Gastroesophageal sphincter (tissue), 4 donors: ENCODE results near the gene ZFHX3. TPM values are rescaled to one million over a fixed set of nuclear protein-coding genes. Genes with fewer than 3 reads are reported as not detected.
"Not testable (repeated sequence)": the region's sequence is repeated elsewhere in the genome, so short reads cannot be mapped to it uniquely, and the experiment has no call there.

Experiments used
- ATAC-seq: fragments of 150-250 bp; one replicate; pipeline ENCODE4 v1.9.1; 2016; ENCODE audit warnings: mild to moderate bottlenecking, moderate library complexity
- H3K27ac ChIP-seq, 4 donors: fragments of 200-600 bp; sonication (generic) in 3 of 4; 1 replicate in 3 of 4; 2 replicates in 1 of 4; pipeline ENCODE4 v1.5.1; 2016 to 2019
- H3K27me3 ChIP-seq: fragments of 200-600 bp; sonication (generic); one replicate; pipeline ENCODE4 v1.5.1; 2019
- H3K36me3 ChIP-seq, 2 donors: fragments of 200-600 bp; sonication (generic); one replicate each; pipeline ENCODE4 v1.5.1; 2019; ENCODE audit warnings: control low read depth in 1 of 2
- H3K4me1 ChIP-seq, 3 donors: fragments of 200-600 bp; sonication (generic); 1 replicate in 2 of 3; 2 replicates in 1 of 3; pipeline ENCODE4 v1.5.1; 2016 to 2019; ENCODE audit warnings: control low read depth in 2 of 3
- H3K4me3 ChIP-seq, 2 donors: fragments of 200-600 bp; sonication (generic); one replicate each; pipeline ENCODE4 v1.5.1; 2019; ENCODE audit warnings: mild to moderate bottlenecking in 1 of 2, moderate library complexity in 1 of 2
- H3K9me3 ChIP-seq, 3 donors: fragments of 200-600 bp; sonication (generic); one replicate each; pipeline ENCODE4 v1.5.1; 2017 to 2019; ENCODE audit warnings: control low read depth in 2 of 3
- EP300 ChIP-seq: sonication (generic); formaldehyde crosslinking; IDR thresholded peaks from one replicate; pipeline ENCODE4 v1.6.1; 2017; ENCODE audit warnings: antibody characterized with exemption, mild to moderate bottlenecking
- POLR2A ChIP-seq, 2 donors: fragments of 450-650 bp; IDR thresholded peaks; one replicate each; pipeline ENCODE4 v1.6.1; 2017; ENCODE audit warnings: antibody characterized with exemption in 2 of 2, mild to moderate bottlenecking in 2 of 2, moderate library complexity in 1 of 2
- POLR2AphosphoS5 ChIP-seq: sonication (generic); formaldehyde crosslinking; IDR thresholded peaks from one replicate; pipeline ENCODE4 v1.6.1; 2017; ENCODE audit warnings: antibody characterized with exemption
- WGBS, 2 donors: methylation state at CpG; one replicate each; pipeline ENCODE4 v1.1.5; 2018; ENCODE audit warnings: low coverage in 1 of 2; 5-methylcytosine and 5-hydroxymethylcytosine counted together
- total RNA-seq, 4 donors: library from RNA; depleted of rRNA; stranded (reverse); fragments of >200 nt; gene quantifications; one replicate each; pipeline ENCODE4 v1.1.0, GENCODE V29; 2016
- TF ChIP-seq, protein P1 (sequence below), 4 experiments: fragments of 200-600 bp in 2 of 4; fragments of 450-650 bp in 2 of 4; sonication (generic) in 1 of 4; IDR thresholded peaks; one replicate each; pipeline ENCODE4 v1.5.1; 2017 to 2019; ENCODE audit warnings: antibody characterized with exemption in 4 of 4, mild to moderate bottlenecking in 2 of 4, moderate library complexity in 2 of 4

The ZFHX3 gene
- total RNA-seq, 4 donors from 2014 or later: 24.0 to 47.1 (median 29.5) TPM

GRCh38 chr16:73086108-73086507 is 38.2 kb upstream of the ZFHX3 start:
- H3K27me3 ChIP-seq: no peaks in the 10 kb centered on the region
- no peak overlapping the region for H3K4me3 ChIP-seq
- no peaks in the 10 kb centered on the region for H3K36me3 ChIP-seq
- H3K9me3 ChIP-seq: no peaks in the 10 kb centered on the region
- 68 to 79% methylated on average over 3 to 4 of the region's 4 CpGs for WGBS, 2 donors
- no peak overlapping the region for H3K27ac ChIP-seq
- no peak for ATAC-seq
- TF ChIP-seq POLR2A (IDR thresholded peaks at IDR 0.05): no peak
- no peak for TF ChIP-seq POLR2AphosphoS5
- TF ChIP-seq EP300: no peak
- TF ChIP-seq, protein P1, sequence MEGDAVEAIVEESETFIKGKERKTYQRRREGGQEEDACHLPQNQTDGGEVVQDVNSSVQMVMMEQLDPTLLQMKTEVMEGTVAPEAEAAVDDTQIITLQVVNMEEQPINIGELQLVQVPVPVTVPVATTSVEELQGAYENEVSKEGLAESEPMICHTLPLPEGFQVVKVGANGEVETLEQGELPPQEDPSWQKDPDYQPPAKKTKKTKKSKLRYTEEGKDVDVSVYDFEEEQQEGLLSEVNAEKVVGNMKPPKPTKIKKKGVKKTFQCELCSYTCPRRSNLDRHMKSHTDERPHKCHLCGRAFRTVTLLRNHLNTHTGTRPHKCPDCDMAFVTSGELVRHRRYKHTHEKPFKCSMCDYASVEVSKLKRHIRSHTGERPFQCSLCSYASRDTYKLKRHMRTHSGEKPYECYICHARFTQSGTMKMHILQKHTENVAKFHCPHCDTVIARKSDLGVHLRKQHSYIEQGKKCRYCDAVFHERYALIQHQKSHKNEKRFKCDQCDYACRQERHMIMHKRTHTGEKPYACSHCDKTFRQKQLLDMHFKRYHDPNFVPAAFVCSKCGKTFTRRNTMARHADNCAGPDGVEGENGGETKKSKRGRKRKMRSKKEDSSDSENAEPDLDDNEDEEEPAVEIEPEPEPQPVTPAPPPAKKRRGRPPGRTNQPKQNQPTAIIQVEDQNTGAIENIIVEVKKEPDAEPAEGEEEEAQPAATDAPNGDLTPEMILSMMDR (IDR thresholded peaks at IDR 0.05): no peak
- H3K4me1 ChIP-seq: no peaks in the 10 kb centered on the region

DNA sequence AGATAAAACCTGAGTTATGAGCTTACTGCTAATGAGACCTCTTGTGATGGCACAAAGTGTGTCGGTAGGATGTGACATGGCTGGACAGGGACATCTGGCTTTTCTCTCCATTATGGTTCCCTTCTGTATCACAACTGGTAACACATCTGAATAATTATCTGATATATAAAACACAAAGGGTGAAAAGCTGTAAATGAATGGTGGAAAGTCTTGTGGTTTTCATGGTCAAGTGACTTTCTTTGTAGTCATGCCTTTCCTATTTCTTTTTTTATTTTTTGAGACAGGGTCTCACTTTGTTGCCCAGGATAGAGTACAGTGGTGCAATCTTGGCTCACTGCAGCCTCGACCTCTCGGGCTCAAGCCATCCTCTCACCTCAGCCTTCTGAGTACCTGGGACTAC is 35.3 kb upstream of the ZFHX3 start:
- no peaks in the 10 kb centered on the region for H3K9me3 ChIP-seq
- no peak overlapping the region for H3K4me3 ChIP-seq
- H3K36me3 ChIP-seq: no peaks in the 10 kb centered on the region
- H3K27ac ChIP-seq: no peak overlapping the region
- ATAC-seq: no peak
- H3K4me1 ChIP-seq: no peaks in the 10 kb centered on the region
- 84 to 97% methylated on average over 3 of the region's 3 CpGs for WGBS, 2 donors
- H3K27me3 ChIP-seq: no peaks in the 10 kb centered on the region
- TF ChIP-seq, protein P1 (IDR thresholded peaks at IDR 0.05): no peak
- TF ChIP-seq POLR2A (IDR thresholded peaks at IDR 0.05) (no peak), POLR2AphosphoS5 (no peak), EP300 (no peak)

GRCh38 chr16:73082634-73083051 is 34.7 kb upstream of the ZFHX3 start:
- H3K4me1 ChIP-seq, H3K36me3 ChIP-seq, H3K27ac ChIP-seq, H3K9me3 ChIP-seq, H3K27me3 ChIP-seq, H3K4me3 ChIP-seq: not testable (repeated sequence)
- ATAC-seq: peak; percentile 89
- 27 to 64% methylated on average over 3 to 4 of the region's 4 CpGs for WGBS, 2 donors
- TF ChIP-seq POLR2AphosphoS5: peak; percentile 20

DNA sequence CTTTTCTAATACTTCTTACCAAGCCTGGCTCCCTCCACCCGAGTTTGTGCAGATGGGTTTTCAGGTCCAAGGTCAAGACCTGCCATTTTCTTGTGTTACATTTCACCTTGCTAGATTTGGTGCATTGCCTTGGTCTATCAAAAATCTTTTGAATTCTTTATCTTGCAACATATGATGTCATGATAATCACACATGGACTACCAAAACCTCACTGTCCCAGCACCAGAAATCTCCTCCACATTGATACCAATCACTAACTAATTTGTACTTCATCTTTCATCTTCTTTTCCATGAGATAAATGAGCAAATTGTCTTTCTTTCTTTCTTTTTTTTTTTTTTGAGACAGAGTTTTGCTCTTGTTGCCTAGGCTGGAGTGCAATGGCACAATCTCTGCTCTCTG is 33.0 kb upstream of the ZFHX3 start:
- H3K4me1 ChIP-seq: no peaks in the 10 kb centered on the region
- H3K9me3 ChIP-seq: no peaks in the 10 kb centered on the region
- H3K27me3 ChIP-seq: no peaks in the 10 kb centered on the region
- H3K27ac ChIP-seq: no peak overlapping the region
- WGBS, 2 donors: 69 to 100% methylated on average over 1 of the region's 1 CpG
- no peak for ATAC-seq
- H3K36me3 ChIP-seq: no peaks in the 10 kb centered on the region
- H3K4me3 ChIP-seq: no peak overlapping the region
- TF ChIP-seq POLR2A (IDR thresholded peaks at IDR 0.05) (no peak), EP300 (no peak)
- TF ChIP-seq, protein P1 (IDR thresholded peaks at IDR 0.05): no peak

DNA sequence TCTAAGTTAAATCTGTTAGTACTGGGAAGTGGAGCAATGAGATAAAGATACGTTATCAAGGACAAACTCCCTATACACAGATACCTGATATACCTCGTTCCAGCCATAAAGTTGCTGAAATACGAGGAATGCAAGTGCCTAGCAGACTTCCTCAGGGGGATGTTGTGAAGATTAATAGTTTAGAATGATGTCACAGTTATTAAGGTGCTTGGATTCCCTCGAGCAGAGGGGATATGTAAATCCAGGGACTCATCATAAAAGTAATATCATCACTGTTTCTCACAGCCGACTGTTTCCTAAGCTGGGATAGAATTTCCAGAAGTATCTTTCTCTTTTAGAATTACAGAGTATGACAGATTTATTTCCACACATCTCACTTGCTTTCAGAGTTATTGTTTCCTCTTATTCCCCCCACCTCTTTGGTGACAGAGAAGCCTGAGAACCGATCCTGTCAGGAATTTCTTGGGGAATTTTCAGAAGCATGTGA is 28.4 kb upstream of the ZFHX3 start:
- Histone ChIP-seq H3K27me3 (no peaks in the 10 kb centered on the region), H3K27ac (no peak overlapping the region), H3K36me3 (no peaks in the 10 kb centered on the region), H3K4me1 (peaks cover 0 to 5% (median 0%) of the 10 kb centered on the region in 3 donors), H3K4me3 (no peak overlapping the region), H3K9me3 (no peaks in the 10 kb centered on the region)
- 51 to 52% methylated on average over 6 of the region's 6 CpGs for WGBS, 2 donors
- ATAC-seq: no peak
- TF ChIP-seq, protein P1 (IDR thresholded peaks at IDR 0.05): no peak
- no peak for TF ChIP-seq POLR2A (IDR thresholded peaks at IDR 0.05)
- TF ChIP-seq POLR2AphosphoS5: no peak
- TF ChIP-seq EP300: no peak
